SK-N-MC (cell line): ENCODE measurements around the gene CPSF7.

Experiments used
- EZH2 ChIP-seq: fragments of 200-600 bp; sonication (generic); IDR thresholded peaks from one replicate; pipeline ENCODE4 v1.6.1; 2017; ENCODE audit warnings: antibody characterized with exemption
- POLR2AphosphoS5 ChIP-seq: IDR thresholded peaks from 2 replicates; pipeline ENCODE4 v1.6.1; 2012; ENCODE audit warnings: mild to moderate bottlenecking, low read depth, low read length, borderline replicate concordance

GRCh38 chr11:61446211-61446651 is 16.5 kb upstream of the CPSF7 start:
- TF ChIP-seq EZH2, result no peak
- no peak for TF ChIP-seq POLR2AphosphoS5
